GM21447 (cell line): Measurements from ENCODE around the gene IL1R2.
"Not testable (repeated sequence)": the region's sequence is repeated elsewhere in the genome, so short reads cannot be mapped to it uniquely, and the experiment has no call there.

Experiments used
- ATAC-seq: cut with Tn5 transposase; IDR thresholded peaks from one replicate; pipeline ENCODE4 v1.9.1; 2021; ENCODE audit not compliant: unreplicated experiment

The IL1R2 gene

DNA sequence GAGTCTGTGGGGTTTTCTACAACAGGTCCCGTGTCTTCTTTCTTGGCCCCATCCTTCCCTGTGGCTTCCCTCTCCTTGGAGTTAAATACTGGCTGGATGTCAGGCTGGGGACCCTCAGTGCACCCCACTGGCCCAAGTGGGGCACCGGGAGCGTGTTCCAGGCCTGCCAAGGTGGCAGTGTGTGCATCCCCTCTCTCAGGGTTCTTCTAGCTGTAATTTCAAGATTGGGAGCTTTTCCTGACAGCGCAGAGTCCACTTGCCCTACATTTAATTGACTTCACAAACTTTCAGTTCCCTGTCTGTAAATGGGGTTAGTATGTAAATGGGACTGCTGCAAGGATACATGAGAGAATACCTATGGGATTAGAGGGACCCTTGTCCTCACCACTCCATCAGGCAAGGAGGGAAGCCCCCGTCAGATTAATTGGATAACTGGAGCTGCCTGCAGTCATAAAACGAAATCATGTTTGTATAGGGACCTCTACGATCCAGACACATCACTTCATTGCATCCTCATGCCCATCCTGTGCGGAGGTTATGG is 66.6 kb downstream of the IL1R2 start:
- ATAC-seq = no peak

DNA sequence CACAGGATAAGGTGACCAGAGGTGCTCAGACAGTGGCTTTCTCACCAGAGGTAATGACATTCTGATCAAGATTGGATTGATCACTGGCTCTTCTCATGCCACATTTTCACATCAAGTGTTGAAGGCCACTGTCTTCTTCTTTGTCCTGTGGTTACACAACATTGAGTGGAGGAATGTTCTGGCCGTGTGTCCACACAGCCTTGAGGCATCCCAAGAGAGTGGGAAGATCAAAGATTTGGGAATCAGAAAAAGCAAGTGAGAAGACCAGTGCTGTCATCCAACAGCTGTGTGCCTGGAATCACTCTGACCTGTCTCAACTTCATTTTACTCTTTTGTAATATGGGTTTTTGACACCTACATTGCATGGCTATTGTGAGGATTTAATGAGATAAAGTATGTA is 67.4 kb downstream of the IL1R2 start:
- no peak for ATAC-seq

DNA sequence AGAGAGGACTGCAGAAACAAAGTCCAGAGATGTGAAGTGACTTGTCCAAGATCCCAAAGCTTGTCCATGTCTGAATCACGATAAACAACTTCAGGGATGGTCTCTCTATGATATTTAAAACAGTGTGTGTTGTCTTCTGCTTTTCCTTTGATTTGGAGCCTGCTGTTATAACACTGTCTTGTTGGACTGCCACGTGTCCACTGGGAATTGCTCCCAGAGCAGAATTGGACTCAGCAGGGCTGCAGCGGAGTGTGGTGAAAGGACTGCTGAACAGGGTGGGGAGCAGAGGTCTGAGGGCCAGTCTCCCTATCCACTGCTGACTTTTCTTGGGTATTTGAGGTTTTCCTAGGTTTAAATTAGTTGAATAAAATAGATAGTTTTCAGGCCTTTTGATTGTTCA is 68.3 kb downstream of the IL1R2 start:
- no peak for ATAC-seq

DNA sequence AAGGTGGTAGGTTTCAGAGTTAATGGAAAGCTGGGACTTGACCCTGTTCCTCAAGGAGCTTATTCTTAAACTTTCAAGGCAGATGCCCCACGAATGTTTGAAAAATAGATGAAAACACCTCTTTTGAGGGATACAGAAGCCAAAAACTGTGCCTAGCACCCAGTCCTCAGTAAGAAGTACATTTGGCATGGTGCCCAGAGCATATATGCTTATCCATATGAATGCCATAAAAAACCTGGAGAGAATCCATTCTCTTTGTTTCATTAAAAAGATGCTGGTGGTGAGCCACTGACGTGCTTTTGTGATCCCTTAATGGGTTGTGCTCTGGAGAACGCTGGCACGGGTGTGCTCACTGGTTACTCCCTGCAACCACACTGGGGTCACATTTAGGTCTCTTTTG is 69.0 kb downstream of the IL1R2 start:
- ATAC-seq = no peak

DNA sequence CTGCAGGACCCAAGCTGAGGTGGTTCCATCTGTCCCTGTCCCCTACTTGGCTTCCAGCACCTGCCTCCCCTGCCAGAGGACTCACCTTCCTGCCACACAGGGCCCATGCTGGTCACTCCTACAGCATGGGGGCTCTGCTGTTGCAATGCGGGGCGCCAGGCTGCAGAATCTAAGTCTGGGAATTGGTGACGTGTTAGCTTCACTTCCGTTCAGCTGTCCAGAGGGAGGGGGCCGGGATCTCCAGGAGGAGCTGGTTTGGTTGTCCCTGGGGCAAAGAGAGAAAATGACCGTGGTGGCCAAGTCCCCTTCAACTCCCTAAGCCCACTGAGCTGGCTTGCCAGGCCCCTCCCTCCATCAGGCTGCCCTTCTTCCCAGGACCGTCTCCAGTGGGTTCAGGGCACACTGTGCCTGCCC is 69.5 kb downstream of the IL1R2 start:
- no peak for ATAC-seq

DNA sequence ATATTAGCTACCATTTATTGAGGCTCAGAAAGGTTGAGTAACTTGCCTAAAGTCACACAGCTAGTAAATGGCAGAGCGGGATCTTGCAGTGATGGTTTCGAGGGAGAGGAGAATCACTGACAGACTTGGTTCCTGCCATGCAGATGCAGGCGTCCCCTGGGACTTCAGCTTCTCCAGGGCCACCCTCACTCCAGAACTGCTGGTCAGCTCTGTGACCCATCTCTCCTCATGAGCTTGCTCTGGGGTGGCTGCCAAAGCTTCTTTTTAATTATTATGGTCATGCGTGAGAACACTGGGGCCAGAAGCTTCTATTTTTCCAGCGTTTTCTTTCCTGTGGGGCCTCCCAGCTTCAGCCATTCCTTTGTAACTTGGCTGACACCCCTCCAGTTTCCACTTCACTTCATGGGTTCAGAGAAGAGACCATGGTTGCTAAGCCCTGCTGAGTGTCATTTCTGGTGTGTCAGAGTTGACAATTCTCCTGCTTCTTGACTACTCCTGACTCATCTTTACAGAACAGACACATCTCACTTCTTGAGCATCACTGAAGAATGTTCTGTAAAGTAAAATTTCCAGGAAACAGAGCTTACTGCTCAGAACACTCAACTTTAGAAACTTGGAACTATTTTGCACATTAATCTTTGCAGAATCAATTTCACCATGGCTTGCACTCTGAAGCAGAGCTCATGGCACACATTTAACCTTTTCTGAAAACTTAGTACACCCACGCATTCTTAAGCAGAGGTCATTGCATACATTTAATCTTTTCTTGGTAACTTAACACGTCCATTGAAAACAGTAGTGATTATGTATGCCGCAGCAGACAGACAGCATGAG is 70.4 kb downstream of the IL1R2 start:
- ATAC-seq = no peak

DNA sequence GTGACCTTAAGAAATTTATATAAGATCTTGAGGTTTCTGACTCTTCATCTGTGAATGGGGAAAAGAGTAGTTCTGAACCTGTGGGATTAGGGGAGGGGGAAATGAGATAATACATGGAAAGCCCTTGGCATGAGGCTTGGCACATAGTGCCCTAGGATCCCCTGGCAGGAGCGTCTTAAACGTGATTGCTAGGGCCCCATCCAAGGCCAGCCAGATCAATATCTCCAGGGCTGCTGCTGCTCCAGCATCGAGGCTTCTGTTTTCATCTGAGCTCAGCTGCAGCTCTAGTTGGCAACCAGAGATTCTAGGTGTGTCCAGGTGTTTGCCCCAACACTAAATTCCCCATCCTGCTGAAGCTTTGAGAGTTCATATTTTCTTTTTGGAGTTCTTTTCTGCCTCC is 71.0 kb downstream of the IL1R2 start:
- no peak for ATAC-seq

DNA sequence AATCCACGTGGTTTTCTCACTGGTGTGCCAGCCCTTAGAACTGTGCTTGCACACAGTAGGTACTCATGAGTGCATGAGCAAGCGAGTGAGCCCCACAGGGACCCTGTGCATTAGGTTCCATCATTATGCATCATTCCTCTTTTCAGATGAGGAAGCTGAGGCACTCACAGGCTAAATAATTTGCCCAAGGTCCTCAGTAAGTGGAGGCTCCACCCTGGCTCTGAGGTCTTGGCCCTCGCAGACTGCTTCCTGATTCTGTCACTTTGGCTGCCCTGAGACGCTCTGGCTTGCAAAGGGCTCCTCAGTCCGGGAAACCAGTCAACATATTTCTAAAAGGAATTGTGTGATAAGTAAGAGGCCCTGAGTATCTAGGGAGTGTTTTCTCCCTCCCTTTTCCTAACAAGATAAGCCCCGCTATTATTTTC is 71.7 kb downstream of the IL1R2 start:
- ATAC-seq = no peak

DNA sequence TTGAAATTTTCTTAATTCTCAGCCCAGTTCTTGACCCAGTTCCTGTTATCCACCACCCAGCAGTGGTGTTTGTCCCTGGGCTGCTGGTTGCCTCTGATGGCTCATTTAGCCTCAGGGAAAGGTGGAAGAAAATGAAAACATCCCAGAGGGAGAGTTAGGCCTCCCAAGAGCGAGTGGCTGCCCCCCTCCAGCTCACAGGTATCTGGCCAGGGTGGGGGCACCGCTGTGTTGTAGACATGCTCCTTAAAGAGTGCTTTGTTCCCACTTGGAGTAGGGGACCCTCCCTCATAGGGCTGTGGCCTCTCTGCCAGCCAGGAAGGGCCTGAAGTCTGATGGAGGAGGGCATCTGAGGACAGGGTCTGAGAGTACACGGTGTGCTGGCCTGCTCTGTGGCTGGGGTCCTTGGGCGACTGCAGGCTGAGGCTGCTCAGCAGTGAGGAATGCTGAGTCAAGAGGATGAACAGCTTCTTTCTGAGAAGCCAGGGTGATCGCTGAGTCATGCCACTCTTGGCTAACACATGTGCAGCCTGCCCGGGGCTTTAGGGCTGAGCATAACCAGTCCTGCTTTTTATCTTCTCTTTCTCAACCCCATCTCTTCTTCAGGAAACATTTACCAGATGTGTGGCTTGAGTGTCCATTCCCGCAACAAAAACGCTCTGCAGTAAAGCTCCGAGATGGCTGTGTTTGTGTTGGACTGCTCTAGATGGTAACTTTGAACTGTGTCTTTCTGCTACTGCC is 72.3 kb downstream of the IL1R2 start:
- no peak for ATAC-seq

DNA sequence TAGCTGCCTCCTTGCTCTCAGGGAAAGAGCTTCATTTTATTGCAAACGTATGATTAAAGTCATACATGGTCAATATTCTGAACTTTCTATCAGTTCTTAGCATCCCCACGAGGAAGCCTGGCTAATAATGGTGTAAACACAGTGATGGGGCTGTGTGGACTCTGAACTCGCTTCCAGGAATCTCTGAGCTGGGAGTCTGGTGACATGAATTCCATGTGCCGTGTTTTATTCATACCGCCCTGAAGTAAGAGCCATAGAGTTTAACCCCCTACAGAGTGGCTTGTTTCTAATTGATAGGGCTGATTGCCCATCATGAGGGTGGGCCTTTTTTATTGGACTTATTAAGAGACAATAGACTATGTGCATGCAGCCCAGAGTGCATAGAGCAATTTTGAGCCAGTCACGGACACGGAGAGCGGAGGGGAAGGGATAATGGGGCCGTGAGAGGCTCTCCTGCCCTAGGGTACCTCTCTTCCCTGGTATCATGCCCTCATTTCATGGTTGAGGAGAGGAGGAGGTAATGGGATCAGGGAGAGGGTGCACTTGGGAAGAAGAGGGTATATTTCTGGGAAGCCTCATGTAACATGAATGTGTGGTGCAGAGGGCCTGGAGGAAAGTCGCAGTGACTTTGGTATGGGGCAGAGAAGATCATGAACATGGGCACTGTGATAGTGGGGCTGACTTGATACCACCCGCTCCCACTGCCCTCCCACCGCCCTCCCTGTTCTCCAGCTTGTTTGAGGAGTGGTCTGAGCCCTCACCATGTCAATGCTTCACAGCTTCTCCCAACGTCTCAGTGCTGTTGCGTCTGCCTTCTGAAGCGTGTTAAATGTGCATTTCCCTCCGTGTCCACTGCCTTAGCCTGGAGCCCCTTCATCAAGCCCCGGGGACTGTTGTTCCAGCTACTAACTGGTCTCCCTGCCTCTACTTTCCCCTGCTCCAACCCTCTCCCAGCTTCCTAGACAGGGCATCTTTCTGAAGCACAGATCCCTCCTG is 73.2 kb downstream of the IL1R2 start:
- no peak for ATAC-seq

DNA sequence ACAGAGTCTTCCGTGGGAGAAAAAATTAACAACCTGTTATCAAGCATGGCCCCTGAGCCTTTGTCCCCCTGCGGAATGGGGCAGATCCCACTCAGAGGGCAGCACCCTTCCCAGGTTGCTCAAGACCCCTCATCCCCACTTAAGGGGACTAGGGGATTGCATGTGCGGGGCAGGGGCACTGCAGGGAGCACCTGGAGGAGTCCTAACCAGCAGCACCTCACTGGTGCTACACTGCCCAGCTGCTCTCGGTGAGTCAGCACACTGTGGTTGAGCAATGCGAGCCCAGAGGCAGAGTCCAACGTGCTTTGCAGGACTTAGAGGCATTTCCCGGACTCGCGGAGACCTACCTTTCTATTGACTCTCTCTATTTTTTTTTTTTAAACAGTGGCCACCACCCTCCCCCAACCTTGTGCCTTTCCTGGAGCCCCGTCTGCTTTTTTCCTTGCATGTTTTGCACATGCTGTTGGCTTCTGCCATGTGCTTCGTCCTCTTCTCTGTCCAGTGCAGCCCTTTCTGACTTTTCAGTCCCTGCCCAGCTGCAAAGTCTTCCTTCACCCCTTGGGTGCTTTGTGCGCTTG is 74.0 kb downstream of the IL1R2 start:
- no peak for ATAC-seq

DNA sequence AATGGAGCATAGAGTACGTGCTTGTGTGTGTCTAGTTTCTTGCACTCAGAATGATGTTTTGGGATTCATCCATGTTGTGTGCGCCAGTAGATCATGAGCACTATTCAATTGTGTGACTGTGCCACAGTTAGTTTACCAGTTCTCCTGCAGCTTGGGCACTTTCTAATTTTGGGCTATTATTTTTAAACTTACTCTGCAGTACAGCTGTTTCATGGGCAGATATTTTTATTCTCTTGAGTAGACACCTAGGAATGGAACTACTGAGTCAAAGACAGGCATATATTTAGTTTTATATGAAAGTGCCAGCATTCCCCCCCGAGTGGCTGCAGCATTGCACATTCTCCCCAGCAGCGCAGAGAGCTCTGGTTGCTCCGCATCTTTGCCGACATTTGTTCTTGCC is 74.8 kb downstream of the IL1R2 start:
- no peak for ATAC-seq

DNA sequence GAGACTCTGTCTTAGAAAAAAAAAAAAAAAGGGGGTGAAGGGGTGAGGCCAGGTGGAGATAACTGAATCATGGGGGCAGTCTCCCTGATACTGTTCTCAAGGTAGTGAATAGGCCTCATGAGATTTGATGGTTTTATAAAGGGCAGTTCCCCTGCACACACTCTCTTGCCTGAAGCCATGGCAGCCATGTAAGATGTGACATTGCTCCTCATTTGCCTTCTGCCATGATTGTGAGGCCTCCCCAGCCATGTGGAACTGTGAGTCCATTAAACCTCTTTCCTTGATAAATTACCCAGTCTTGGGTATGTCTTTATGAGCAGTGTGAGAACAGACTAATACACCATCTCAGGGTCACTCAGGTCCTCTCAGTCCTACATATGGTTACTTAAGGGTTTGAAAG is 76.4 kb downstream of the IL1R2 start:
- ATAC-seq = not testable (repeated sequence)

DNA sequence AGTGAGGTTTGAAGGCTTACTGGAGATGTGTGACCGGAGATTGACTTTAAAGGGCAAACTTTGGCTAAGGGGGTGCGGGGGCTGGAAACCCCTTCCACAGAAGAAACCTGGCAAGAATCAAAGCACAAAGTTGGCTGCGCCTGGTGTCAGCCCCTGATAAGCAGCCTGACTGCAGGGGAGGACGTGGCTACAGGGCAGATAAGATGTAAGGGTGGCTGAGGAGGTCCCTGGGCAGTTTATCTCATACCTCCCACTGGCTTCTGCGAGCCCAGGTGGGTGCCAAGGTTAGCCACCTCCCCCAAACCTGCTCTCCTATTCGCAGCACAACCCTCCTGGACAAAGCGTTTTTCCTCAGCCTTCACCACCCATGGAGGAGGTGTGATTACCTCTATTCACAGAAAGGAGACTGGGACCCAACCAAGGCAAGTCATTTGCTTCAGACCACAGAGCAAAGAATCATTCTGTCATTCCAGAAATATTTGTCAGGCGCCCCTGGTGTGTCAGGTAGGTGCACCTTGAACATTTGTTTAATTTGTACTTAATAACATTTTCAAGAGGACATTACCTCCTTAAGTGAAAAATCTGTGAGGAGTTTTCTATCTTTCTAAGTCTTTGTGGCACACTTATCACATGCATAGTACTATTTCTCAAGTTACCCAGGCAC is 77.7 kb downstream of the IL1R2 start:
- no peak for ATAC-seq

DNA sequence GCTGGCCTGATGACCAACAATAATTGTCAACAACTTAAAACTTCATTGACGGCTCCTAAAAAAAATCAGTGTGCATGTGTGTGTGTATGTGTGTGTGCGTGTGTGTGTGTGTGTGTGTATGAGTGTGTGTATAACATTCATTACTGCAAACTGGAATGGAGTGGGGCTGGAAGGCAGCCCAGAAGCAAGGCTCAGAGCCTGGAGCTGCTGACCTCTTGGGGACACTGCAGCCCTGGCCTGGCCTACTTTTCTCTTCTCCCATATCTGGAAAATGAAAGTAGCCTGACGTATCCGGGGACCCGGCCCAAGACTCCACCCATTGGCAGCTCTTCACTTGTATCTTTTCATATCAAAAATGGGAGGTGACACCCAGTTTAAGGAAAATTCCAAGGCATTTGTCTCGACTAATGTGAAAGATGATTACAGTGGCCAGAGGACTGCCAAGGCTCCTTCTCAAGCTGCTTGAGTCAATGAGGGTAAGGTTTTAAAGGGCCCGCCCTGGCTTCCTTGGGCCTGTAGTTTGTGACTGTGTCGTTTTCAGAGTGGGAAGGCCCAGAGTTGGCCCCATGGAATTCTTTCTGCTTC is 78.4 kb downstream of the IL1R2 start:
- no peak for ATAC-seq

DNA sequence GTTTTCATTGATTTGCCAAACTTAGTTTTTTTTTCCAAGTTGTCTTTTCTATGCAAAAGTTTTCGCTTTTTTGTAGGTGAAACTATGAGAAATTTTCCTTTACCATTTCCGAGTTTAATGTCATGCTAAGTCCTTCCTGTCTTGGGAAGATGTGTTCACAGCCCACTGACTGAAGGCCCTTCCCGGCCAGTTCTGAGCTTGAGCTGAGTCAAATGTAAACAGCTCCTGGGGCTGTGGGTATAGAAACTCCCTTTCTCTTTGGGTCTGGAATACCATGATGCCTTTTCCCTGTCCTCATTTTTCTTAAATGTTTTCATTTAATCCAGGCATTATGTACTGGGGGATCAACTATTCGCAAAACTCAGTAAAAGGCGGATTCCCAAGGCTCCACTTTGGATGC is 81.0 kb downstream of the IL1R2 start:
- ATAC-seq = no peak

DNA sequence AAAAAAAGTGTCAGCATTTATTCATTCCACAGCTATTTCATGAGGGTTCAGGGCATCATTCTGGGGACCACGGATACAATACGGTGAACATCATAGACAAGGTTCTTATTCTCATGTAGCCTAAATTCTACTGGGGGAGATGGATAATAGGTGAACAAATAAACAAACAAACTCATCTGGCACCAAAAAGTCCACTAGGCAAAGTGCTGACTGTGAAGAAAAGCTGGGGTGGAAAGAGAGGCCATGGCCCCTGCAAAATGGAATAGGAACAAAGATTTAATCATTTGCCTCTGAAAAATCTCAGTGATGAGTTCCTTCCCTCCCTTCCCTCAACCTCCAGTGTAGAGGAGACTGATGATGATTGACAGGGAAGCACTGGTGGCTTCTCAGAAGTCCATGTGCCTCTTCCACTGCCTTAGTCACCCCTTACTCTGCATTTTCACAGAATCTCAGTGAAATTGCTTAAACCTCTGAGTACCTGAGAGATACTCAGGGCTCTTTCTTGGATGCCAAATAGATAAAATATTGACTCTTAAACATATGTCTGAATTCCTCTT is 81.5 kb downstream of the IL1R2 start:
- ATAC-seq = no peak

DNA sequence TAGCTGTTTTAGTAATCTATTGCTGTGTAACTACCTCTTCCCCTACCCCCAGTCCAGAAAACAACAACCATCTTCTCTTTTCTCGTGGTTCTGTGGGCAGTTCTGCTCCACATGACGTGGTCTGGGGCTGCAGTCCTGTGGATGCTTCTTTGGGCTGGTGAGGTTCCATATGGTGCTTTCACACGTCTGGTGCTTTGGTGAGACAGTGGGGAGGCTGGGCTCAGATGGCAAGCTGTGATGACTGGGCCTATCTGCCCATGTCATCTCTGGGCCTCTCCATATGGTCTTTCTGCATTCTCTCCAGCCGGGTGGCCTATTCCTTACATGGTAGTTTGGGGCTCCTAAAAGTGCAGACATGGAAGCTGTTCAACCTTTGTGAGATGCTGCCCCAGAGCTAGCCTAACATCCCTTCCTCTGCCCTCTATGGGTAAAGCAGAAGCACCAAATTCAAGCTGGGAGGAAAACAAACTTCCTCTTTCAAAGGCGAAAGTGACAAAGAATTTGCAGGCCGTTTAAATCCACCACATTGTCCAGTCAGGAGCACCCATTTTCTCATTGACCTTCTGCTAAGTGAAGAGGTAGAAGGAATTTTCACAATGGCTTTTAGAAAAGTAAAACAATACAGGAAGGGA is 82.5 kb downstream of the IL1R2 start:
- ATAC-seq = no peak

DNA sequence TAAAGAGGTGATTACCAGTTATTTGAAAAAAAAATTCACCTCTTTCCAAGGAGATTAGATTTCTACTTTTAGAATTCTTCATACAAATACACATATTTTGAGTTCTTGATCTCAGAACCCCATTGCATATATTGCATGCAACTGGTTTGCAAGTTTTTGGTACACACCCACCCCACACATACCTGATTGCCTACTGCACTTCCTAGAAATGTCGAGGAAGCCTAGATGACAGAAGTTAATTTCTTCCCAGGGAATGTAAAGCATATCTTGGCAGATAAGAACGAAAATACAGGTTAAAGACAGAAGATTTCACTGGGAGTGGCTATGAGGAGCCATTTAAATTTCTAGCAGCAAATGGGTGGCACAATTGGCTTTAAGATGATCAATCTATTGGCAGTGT is 83.7 kb downstream of the IL1R2 start:
- ATAC-seq = no peak
